GM21528 (cell line): ENCODE results near the gene PPP6R3.
"Not testable (repeated sequence)": the region's sequence is repeated elsewhere in the genome, so short reads cannot be mapped to it uniquely, and the experiment has no call there.

Source experiments
- ATAC-seq: cut with Tn5 transposase; IDR thresholded peaks from one replicate; pipeline ENCODE4 v1.9.1; 2021; ENCODE audit warnings: mild to moderate bottlenecking, moderate library complexity; ENCODE audit not compliant: unreplicated experiment, low FRiP score

Gene PPP6R3

GRCh38 chr11:68589547-68590216, 129.1 kb downstream of the PPP6R3 start:
- ATAC-seq: no peak

GRCh38 chr11:68591719-68592118, 131.2 kb downstream of the PPP6R3 start:
- ATAC-seq: no peak

- ATAC-seq: no peak
These were observed 132.9 kb downstream of the PPP6R3 start for GRCh38 chr11:68593441-68593840.

GRCh38 chr11:68594123-68594522, 133.6 kb downstream of the PPP6R3 start:
- no peak for ATAC-seq

- ATAC-seq: no peak
These were observed 135.7 kb downstream of the PPP6R3 start for GRCh38 chr11:68596231-68596630.

GRCh38 chr11:68598816-68599653, 138.5 kb downstream of the PPP6R3 start:
- no peak for ATAC-seq

- no peak for ATAC-seq
These were observed 140.6 kb downstream of the PPP6R3 start for GRCh38 chr11:68601147-68601546.

- ATAC-seq: no peak
These were observed 149.2 kb downstream of the PPP6R3 start for GRCh38 chr11:68609761-68610160.

GRCh38 chr11:68610452-68611116, 150.0 kb downstream of the PPP6R3 start:
- no peak for ATAC-seq

GRCh38 chr11:68615657-68616056, 155.1 kb downstream of the PPP6R3 start:
- no peak for ATAC-seq

- ATAC-seq: no peak
These were observed 157.6 kb downstream of the PPP6R3 start for GRCh38 chr11:68617925-68618809.

- ATAC-seq: no peak
These were observed 161.3 kb downstream of the PPP6R3 start for GRCh38 chr11:68621826-68622225.

GRCh38 chr11:68623706-68624105, 163.2 kb downstream of the PPP6R3 start:
- ATAC-seq: not testable (repeated sequence)

- not testable (repeated sequence) for ATAC-seq
These were observed 164.5 kb downstream of the PPP6R3 start for GRCh38 chr11:68625069-68625468.

GRCh38 chr11:68626236-68626635, 165.7 kb downstream of the PPP6R3 start:
- ATAC-seq: not testable (repeated sequence)

GRCh38 chr11:68628837-68629236, 168.3 kb downstream of the PPP6R3 start:
- ATAC-seq: not testable (repeated sequence)

GRCh38 chr11:68632375-68632774, 171.8 kb downstream of the PPP6R3 start:
- not testable (repeated sequence) for ATAC-seq

- ATAC-seq: no peak
These were observed 172.2 kb downstream of the PPP6R3 start for GRCh38 chr11:68632802-68633201.

GRCh38 chr11:68634606-68635005, 174.1 kb downstream of the PPP6R3 start:
- ATAC-seq: not testable (repeated sequence)

GRCh38 chr11:68635172-68635571, 174.6 kb downstream of the PPP6R3 start:
- not testable (repeated sequence) for ATAC-seq
